ENCODE measurements around the gene SLC25A21. TPM values are rescaled to one million over a fixed set of nuclear protein-coding genes. Genes with fewer than 3 reads are reported as not detected.

SLC25A21 gene
- total and polyA plus RNA-seq, 2 of the 13 experiments (the other 11 are each of a cell fraction or from before 2014, with no cell fraction given) = 1.9 to 2.9 TPM

GRCh38 chr14:37197421-37198272 is 25.2 kb upstream of the SLC25A21 start, which contains the start of gene MIPOL1 (continued):
- TF ChIP-seq KDM6A (CRISPR knock-in tag; IDR thresholded peaks at IDR 0.05; ENCODE audit: low read depth) (no peak), ZBTB7A (CRISPR knock-in tag; IDR thresholded peaks at IDR 0.05) (peak; percentile 97), ZNF720 (CRISPR knock-in tag; IDR thresholded peaks at IDR 0.05) (peak; percentile 8; the same call in 1 of the 2 replicates), FLYWCH1 (CRISPR knock-in tag; IDR thresholded peaks at IDR 0.05) (peak; percentile 24; the same call in 1 of the 2 replicates), ZNF737 (CRISPR knock-in tag; IDR thresholded peaks at IDR 0.05; ENCODE audit: borderline replicate concordance) (peak; percentile 91; the same call in 1 of the 2 replicates), HOXA7 (CRISPR knock-in tag; IDR thresholded peaks at IDR 0.05) (0 out of 2 replicates have a peak, but pooled peaks have one; percentile 17), RORA (CRISPR knock-in tag; IDR thresholded peaks at IDR 0.05) (no peak), MTF1 (CRISPR knock-in tag; IDR thresholded peaks at IDR 0.05) (no peak), CBX2 (IDR thresholded peaks at IDR 0.05; ENCODE audit: low read depth, low read length) (no peak), CBX2 (CRISPR knock-in tag; IDR thresholded peaks at IDR 0.05; ENCODE audit: low read depth) (peak; percentile 25; the same call in 1 of the 2 replicates), ZNF496 (CRISPR knock-in tag; IDR thresholded peaks at IDR 0.05; ENCODE audit: insufficient replicate concordance) (no peak), IRX3 (CRISPR knock-in tag; IDR thresholded peaks at IDR 0.05; ENCODE audit: borderline replicate concordance, low read depth) (peak; percentile 89; the same call in 1 of the 2 replicates), CENPT (CRISPR knock-in tag; IDR thresholded peaks at IDR 0.05; ENCODE audit: low read depth) (peak; percentile 92), ZBTB3 (CRISPR knock-in tag; IDR thresholded peaks at IDR 0.05; ENCODE audit: borderline replicate concordance, low read depth) (no peak; the same call in 1 of the 2 replicates), REPIN1 (CRISPR knock-in tag; IDR thresholded peaks at IDR 0.05; ENCODE audit: borderline replicate concordance, low read depth) (peak; percentile 63; the same call in 1 of the 2 replicates), KMT2B (CRISPR knock-in tag; IDR thresholded peaks at IDR 0.05) (peak; percentile 99), EHMT2 (IDR thresholded peaks at IDR 0.05; ENCODE audit: borderline replicate concordance, low read depth, low read length) (no peak)
- TF ChIP-seq, protein P1, sequence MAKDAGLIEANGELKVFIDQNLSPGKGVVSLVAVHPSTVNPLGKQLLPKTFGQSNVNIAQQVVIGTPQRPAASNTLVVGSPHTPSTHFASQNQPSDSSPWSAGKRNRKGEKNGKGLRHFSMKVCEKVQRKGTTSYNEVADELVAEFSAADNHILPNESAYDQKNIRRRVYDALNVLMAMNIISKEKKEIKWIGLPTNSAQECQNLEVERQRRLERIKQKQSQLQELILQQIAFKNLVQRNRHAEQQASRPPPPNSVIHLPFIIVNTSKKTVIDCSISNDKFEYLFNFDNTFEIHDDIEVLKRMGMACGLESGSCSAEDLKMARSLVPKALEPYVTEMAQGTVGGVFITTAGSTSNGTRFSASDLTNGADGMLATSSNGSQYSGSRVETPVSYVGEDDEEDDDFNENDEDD (CRISPR knock-in tag; IDR thresholded peaks at IDR 0.05; ENCODE audit: borderline replicate concordance) = peak; percentile 90; the same call in 1 of the 2 replicates
- TF ChIP-seq, protein P2, sequence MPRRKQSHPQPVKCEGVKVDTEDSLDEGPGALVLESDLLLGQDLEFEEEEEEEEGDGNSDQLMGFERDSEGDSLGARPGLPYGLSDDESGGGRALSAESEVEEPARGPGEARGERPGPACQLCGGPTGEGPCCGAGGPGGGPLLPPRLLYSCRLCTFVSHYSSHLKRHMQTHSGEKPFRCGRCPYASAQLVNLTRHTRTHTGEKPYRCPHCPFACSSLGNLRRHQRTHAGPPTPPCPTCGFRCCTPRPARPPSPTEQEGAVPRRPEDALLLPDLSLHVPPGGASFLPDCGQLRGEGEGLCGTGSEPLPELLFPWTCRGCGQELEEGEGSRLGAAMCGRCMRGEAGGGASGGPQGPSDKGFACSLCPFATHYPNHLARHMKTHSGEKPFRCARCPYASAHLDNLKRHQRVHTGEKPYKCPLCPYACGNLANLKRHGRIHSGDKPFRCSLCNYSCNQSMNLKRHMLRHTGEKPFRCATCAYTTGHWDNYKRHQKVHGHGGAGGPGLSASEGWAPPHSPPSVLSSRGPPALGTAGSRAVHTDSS (CRISPR knock-in tag; conservative IDR thresholded peaks at IDR 0.05) = no peak; the same call in none of the 2 replicates
- TF ChIP-seq, protein P3, sequence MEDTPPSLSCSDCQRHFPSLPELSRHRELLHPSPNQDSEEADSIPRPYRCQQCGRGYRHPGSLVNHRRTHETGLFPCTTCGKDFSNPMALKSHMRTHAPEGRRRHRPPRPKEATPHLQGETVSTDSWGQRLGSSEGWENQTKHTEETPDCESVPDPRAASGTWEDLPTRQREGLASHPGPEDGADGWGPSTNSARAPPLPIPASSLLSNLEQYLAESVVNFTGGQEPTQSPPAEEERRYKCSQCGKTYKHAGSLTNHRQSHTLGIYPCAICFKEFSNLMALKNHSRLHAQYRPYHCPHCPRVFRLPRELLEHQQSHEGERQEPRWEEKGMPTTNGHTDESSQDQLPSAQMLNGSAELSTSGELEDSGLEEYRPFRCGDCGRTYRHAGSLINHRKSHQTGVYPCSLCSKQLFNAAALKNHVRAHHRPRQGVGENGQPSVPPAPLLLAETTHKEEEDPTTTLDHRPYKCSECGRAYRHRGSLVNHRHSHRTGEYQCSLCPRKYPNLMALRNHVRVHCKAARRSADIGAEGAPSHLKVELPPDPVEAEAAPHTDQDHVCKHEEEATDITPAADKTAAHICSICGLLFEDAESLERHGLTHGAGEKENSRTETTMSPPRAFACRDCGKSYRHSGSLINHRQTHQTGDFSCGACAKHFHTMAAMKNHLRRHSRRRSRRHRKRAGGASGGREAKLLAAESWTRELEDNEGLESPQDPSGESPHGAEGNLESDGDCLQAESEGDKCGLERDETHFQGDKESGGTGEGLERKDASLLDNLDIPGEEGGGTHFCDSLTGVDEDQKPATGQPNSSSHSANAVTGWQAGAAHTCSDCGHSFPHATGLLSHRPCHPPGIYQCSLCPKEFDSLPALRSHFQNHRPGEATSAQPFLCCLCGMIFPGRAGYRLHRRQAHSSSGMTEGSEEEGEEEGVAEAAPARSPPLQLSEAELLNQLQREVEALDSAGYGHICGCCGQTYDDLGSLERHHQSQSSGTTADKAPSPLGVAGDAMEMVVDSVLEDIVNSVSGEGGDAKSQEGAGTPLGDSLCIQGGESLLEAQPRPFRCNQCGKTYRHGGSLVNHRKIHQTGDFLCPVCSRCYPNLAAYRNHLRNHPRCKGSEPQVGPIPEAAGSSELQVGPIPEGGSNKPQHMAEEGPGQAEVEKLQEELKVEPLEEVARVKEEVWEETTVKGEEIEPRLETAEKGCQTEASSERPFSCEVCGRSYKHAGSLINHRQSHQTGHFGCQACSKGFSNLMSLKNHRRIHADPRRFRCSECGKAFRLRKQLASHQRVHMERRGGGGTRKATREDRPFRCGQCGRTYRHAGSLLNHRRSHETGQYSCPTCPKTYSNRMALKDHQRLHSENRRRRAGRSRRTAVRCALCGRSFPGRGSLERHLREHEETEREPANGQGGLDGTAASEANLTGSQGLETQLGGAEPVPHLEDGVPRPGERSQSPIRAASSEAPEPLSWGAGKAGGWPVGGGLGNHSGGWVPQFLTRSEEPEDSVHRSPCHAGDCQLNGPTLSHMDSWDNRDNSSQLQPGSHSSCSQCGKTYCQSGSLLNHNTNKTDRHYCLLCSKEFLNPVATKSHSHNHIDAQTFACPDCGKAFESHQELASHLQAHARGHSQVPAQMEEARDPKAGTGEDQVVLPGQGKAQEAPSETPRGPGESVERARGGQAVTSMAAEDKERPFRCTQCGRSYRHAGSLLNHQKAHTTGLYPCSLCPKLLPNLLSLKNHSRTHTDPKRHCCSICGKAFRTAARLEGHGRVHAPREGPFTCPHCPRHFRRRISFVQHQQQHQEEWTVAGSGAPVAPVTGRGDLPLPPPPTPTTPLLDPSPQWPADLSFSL (CRISPR knock-in tag; IDR thresholded peaks at IDR 0.05) = 0 out of 2 replicates have a peak, but pooled peaks have one; percentile 56
